ENCODE results near the gene PKN3.

PKN3 gene

DNA sequence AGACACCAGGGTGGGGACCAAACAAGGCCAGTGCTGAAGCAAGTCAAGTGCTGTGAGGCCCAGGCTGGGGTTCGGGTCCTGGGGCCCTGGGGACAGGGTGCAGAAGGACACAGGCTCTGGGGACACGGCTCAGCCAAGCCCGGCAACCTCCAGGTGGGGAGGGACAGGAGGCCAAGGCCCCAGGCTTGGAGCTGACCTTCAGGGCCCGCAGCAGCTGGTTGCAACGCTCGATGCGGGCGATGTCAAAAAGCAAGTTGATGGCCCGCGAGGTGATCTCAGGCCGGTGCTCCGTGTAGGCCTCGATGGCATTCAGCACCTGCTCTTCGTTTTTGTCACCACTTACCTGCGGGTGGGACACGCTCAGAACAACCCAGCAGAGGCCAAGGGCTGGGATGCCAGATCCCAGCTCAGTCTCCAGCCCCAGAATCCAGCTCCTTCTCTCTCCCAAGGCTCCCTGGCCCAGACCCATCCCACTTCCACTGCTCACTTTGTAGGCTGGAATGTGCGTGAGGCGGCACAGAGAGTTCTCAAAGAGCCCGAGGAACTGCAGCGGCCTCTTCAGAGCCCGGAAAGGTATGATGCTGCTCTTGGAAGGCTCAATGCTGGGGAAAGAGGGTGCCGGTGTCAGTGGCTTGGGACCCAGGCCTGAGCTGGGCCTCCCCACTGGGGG lies 48.8 kb downstream of the PKN3 start:
- no peak for DNase-seq

GRCh38 chr9:128753627-128754026 lies 51.3 kb downstream of the PKN3 start:
- DNase-seq = no peak

- DNase-seq = no peak
Observed at GRCh38 chr9:128757602-128758001, 55.3 kb downstream of the PKN3 start.

- DNase-seq = no peak
Observed at GRCh38 chr9:128762671-128763449, 60.6 kb downstream of the PKN3 start.

GRCh38 chr9:128764361-128764760 lies 62.1 kb downstream of the PKN3 start:
- DNase-seq = no peak

GRCh38 chr9:128765499-128765898 lies 63.2 kb downstream of the PKN3 start:
- no peak for DNase-seq

DNA sequence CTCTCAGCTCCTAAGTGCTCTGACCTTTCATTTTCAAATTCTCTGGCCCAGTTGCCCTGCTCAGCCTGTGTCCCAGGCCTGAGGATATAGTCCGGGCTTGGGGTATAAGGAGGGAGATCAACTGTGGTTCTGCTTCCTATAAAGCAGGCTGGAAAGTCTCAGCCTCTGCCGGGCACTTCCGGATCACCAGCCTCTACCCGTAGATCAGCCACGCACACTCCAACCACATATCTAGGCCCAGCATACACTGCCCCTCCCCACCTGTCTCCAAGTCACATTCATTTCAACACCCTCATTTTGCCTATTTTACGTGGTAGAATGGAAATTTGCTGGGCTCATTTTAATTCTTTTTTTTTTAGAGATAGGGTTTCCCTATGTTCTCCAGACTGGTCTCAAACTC lies 66.3 kb downstream of the PKN3 start:
- no peak for DNase-seq
